Testis (tissue), 2 donors: Measurements from ENCODE around the gene C20orf144.

Experiments used
- CTCF ChIP-seq, 3 experiments: fragments of 450-650 bp in 2 of 3; fragments of 200-600 bp in 1 of 3; sonication (generic) in 1 of 3; IDR thresholded peaks; one replicate each; pipeline ENCODE4 v1.5.1; 2016 to 2019; ENCODE audit warnings: antibody characterized with exemption in 3 of 3, mild to moderate bottlenecking in 2 of 3, moderate library complexity in 1 of 3
- POLR2A ChIP-seq: fragments of 450-650 bp; IDR thresholded peaks from one replicate; pipeline ENCODE4 v1.6.1; 2017; ENCODE audit warnings: antibody characterized with exemption, mild to moderate bottlenecking, moderate library complexity

GRCh38 chr20:33689973-33690372, 27.8 kb downstream of the C20orf144 start:
- no peak for TF ChIP-seq CTCF (IDR thresholded peaks at IDR 0.05)
- TF ChIP-seq POLR2A: no peak
